Left ventricle myocardium inferior (tissue), 1 donor: Measurements from ENCODE around the gene ZFPL1. TPM values are rescaled to one million over a fixed set of nuclear protein-coding genes. Genes with fewer than 3 reads are reported as not detected.
"Not testable (repeated sequence)": the region's sequence is repeated elsewhere in the genome, so short reads cannot be mapped to it uniquely, and the experiment has no call there.

ENCODE experiments used
- DNase-seq: peaks from one replicate; pipeline ENCODE4 v3.0.0-alpha.2; 2020
- H3K27ac ChIP-seq: fragments of 200-600 bp; replicated peaks from 2 replicates; pipeline ENCODE4 v1.8.0; 2021
- H3K27me3 ChIP-seq: fragments of 200-600 bp; 2 replicates; pipeline ENCODE4 v1.8.0; 2021; ENCODE audit warnings: low read depth
- H3K36me3 ChIP-seq: fragments of 200-600 bp; 2 replicates; pipeline ENCODE4 v1.8.0; 2021
- H3K4me1 ChIP-seq: fragments of 200-600 bp; 2 replicates; pipeline ENCODE4 v1.8.0; 2021
- H3K4me3 ChIP-seq: fragments of 200-600 bp; 2 replicates; pipeline ENCODE4 v1.8.0; 2021; ENCODE audit warnings: mild to moderate bottlenecking, moderate library complexity
- H3K9me3 ChIP-seq: fragments of 200-600 bp; replicated peaks from 2 replicates; pipeline ENCODE4 v1.8.0; 2021
- CTCF ChIP-seq: fragments of 200-600 bp; IDR thresholded peaks from 2 replicates; pipeline ENCODE4 v1.8.0; 2021; ENCODE audit warnings: antibody characterized with exemption, mild to moderate bottlenecking, borderline replicate concordance
- intact Hi-C: fragments of 100-400 bp; cut with micrococcal nuclease; formaldehyde crosslinking; loops from one replicate; pipeline ENCODE4 v1.11.0; 2022
- total RNA-seq: library from RNA; stranded (reverse); fragmentation: NEBNext Ultra II Directional; extraction: Animal tissue kit (Norgen Biotek cat#: 25700); gene quantifications from one replicate; pipeline ENCODE4 v1.2.1, GENCODE V29; 2021
- donor health status: DM: no; HTN: yes; CAD: no; lungs with severe emphysema.

Gene ZFPL1
- total RNA-seq, 1 donor from 2014 or later: 23.1 TPM

- peaks cover 47% of the 10 kb centered on the region for H3K36me3 ChIP-seq
Measured at GRCh38 chr11:65116370-65117205, 32.6 kb downstream of the ZFPL1 start.

GRCh38 chr11:65117206-65118096 is 33.4 kb downstream of the ZFPL1 start, which contains the start of gene ZNHIT2:
TSS of gene ZNHIT2 (minus strand) at chr11:65117701. CDS start at chr11:65117653, 48 bp downstream.
- H3K9me3 ChIP-seq: no peaks in the 10 kb centered on the region
- peaks cover 47% of the 10 kb centered on the region for H3K36me3 ChIP-seq
- H3K27ac ChIP-seq: peak within 1 kb of the TSS; percentile 89
- peak; percentile 94 for TF ChIP-seq CTCF
- intact Hi-C loops: no loop called here
- peak within 1 kb of the TSS; percentile 96 for H3K4me3 ChIP-seq
- peak; percentile 100 for DNase-seq
- H3K27me3 ChIP-seq: no peaks in the 10 kb centered on the region
- peaks cover 77% of the 10 kb centered on the region for H3K4me1 ChIP-seq

More at GRCh38 chr11:65116370-65117205, 32.6 kb downstream of the ZFPL1 start:
- peak overlapping the region; percentile 89 for H3K27ac ChIP-seq
- H3K27me3 ChIP-seq: no peaks in the 10 kb centered on the region
- intact Hi-C loops: no loop called here
- H3K4me3 ChIP-seq: peak overlapping the region; percentile 96
- H3K9me3 ChIP-seq: no peaks in the 10 kb centered on the region
- no peak for TF ChIP-seq CTCF
- no peak for DNase-seq
- peaks cover 79% of the 10 kb centered on the region for H3K4me1 ChIP-seq

GRCh38 chr11:65118097-65118837 is 34.2 kb downstream of the ZFPL1 start:
- peaks cover 47% of the 10 kb centered on the region for H3K36me3 ChIP-seq
- H3K27ac ChIP-seq: peak overlapping the region; percentile 89
- no peaks in the 10 kb centered on the region for H3K27me3 ChIP-seq
- intact Hi-C loops: no loop called here
- no peaks in the 10 kb centered on the region for H3K9me3 ChIP-seq
- peaks cover 77% of the 10 kb centered on the region for H3K4me1 ChIP-seq
- no peak for DNase-seq
- peak overlapping the region; percentile 96 for H3K4me3 ChIP-seq
- peak; percentile 44 for TF ChIP-seq CTCF

GRCh38 chr11:65118891-65119669 is 35.1 kb downstream of the ZFPL1 start:
- intact Hi-C loops, H3K4me3 ChIP-seq, H3K27me3 ChIP-seq, H3K9me3 ChIP-seq, DNase-seq: not testable (repeated sequence)
- Histone ChIP-seq H3K27ac (peak overlapping the region; percentile 9), H3K4me1 (peaks cover 73% of the 10 kb centered on the region), H3K36me3 (peaks cover 49% of the 10 kb centered on the region)

GRCh38 chr11:65119670-65119995 is 35.6 kb downstream of the ZFPL1 start:
- Histone ChIP-seq H3K4me3 (no peak overlapping the region), H3K27ac (no peak overlapping the region), H3K4me1 (peaks cover 70% of the 10 kb centered on the region), H3K27me3 (no peaks in the 10 kb centered on the region), H3K9me3 (no peaks in the 10 kb centered on the region), H3K36me3 (peaks cover 54% of the 10 kb centered on the region)
- DNase-seq: no peak
- intact Hi-C loops: no loop called here
- no peak for TF ChIP-seq CTCF
